ENCODE results near the gene NOP16. TPM values are rescaled to one million over a fixed set of nuclear protein-coding genes. Genes with fewer than 3 reads are reported as not detected.

The NOP16 gene
- polyA plus RNA-seq, 1 donor, result 27.6 TPM

DNA sequence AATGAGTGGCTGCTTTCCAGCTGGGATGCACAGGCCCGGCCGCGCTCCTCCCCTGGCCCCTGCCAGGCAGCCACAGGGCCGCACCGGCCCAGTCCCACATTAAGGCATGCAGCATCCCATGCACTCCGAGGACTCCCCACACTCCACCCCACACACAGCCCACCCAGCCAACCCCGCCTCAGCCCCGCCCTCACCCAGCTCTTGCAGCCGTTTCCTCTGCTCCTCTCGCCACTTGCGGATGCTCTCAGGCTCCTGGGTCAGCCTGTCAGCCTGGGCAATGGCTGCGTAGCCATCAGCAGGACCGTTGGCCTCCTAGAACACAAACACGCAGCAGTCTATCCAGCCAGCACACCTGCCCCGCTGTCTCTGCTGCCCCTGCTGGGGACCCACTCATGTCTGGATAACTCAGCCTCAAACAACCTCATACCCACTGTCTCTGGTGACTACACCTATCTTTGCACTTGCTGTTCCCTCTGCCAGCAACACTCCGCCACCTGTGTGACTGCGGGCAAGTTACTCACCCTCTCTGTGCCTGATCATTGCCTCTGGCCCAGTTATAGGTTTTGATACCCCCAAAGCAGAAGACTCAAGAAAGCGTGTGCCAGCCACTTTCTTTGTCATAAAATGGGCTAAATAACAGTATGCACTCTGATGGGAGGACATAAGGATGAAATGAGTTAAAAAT, 9.5 kb upstream of the NOP16 start:
- DNase-seq, result no peak

DNA sequence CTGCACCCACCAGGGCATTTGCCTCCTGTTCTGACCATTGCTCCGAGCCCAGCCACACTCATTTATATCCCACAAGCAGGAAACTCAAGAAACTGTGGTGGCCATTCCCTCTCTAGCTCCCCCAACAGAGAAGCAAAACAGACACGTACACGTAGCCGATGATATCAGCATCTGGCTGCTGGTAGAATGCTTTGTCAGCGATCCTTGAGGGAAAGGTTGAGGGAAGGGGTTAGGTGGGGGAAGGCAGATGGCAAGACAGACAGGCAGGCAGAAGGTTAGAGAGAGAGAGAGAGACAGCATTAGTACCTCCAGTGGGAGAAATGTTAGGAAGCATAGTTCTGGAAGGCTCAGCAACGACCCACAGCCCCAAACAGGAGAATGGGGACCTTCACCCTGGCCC, 7.9 kb upstream of the NOP16 start:
- Histone ChIP-seq H3K4me1 (ENCODE audit: control insufficient read depth, insufficient read depth, low read length) (peaks cover 11% of the 10 kb centered on the region), H3K4me3 (ENCODE audit: low read length) (no peak overlapping the region), H3K27me3 (ENCODE audit: control insufficient read depth, insufficient read depth, low read length) (no peaks in the 10 kb centered on the region), H3K9me3 (ENCODE audit: control insufficient read depth, low read depth, low read length) (no peaks in the 10 kb centered on the region), H3K36me3 (ENCODE audit: control insufficient read depth, insufficient read depth, low read length) (peaks cover 66% of the 10 kb centered on the region), H3K27ac (ENCODE audit: low read length) (no peak overlapping the region)
- no CpG with 5 or more reads among the region's 6 CpGs for WGBS (ENCODE audit: insufficient coverage, low lambda C conversion rate)
- DNase-seq, result no peak

More for the DNA sequence above, 9.5 kb upstream of the NOP16 start:
- H3K27me3 ChIP-seq (ENCODE audit: control insufficient read depth, insufficient read depth, low read length), result no peaks in the 10 kb centered on the region
- no peak overlapping the region for H3K27ac ChIP-seq (ENCODE audit: low read length)
- H3K9me3 ChIP-seq (ENCODE audit: control insufficient read depth, low read depth, low read length), result no peaks in the 10 kb centered on the region
- no CpG with 5 or more reads among the region's 18 CpGs for WGBS (ENCODE audit: insufficient coverage, low lambda C conversion rate)
- peaks cover 22% of the 10 kb centered on the region for H3K4me1 ChIP-seq (ENCODE audit: control insufficient read depth, insufficient read depth, low read length)
- peaks cover 51% of the 10 kb centered on the region for H3K36me3 ChIP-seq (ENCODE audit: control insufficient read depth, insufficient read depth, low read length)
- H3K4me3 ChIP-seq (ENCODE audit: low read length), result no peak overlapping the region

DNA sequence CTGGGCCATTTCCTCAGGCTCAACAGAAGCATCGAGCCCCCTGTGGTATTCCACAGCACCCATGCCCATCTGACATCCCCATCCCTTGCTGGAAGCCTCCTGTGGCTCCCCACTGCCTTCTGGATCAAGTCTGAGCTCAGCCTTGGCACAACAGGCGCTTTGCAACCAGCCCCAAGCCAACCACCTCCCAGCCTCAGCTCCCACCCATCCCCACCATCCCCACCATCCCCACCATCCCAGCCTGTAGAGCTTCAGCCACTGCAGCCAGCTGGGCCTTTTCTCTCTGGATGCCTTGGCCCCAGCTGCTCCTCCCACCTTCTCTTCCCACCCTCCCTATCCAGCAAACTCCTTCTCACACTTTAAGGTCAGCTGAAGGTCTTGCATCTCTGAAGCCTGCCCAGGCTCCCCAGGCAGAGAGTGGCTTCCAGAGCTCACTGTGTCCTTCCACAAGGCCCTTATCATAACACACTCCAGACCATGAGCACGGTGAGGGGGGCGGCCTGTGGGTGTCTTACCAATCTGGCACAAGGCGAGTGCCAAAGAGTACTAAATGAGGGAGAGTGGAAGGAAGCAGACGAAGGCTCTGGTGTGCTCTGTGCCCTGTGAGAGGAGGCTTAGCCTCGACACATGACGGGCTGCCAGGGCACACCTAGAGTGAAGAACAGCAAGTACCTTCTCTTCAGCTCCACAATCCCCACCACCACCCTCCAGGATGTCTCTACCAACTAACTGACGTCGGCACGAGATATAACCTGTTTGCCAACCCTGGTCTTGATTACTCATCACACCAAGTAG, 6.7 kb upstream of the NOP16 start:
- H3K27ac ChIP-seq (ENCODE audit: low read length), result no peak overlapping the region
- H3K9me3 ChIP-seq (ENCODE audit: control insufficient read depth, low read depth, low read length), result no peaks in the 10 kb centered on the region
- peaks cover 73% of the 10 kb centered on the region for H3K36me3 ChIP-seq (ENCODE audit: control insufficient read depth, insufficient read depth, low read length)
- H3K4me3 ChIP-seq (ENCODE audit: low read length), result no peak overlapping the region
- DNase-seq, result no peak
- H3K27me3 ChIP-seq (ENCODE audit: control insufficient read depth, insufficient read depth, low read length), result no peaks in the 10 kb centered on the region
- no peaks in the 10 kb centered on the region for H3K4me1 ChIP-seq (ENCODE audit: control insufficient read depth, insufficient read depth, low read length)
- WGBS (ENCODE audit: insufficient coverage, low lambda C conversion rate), result no CpG with 5 or more reads among the region's 11 CpGs

DNA sequence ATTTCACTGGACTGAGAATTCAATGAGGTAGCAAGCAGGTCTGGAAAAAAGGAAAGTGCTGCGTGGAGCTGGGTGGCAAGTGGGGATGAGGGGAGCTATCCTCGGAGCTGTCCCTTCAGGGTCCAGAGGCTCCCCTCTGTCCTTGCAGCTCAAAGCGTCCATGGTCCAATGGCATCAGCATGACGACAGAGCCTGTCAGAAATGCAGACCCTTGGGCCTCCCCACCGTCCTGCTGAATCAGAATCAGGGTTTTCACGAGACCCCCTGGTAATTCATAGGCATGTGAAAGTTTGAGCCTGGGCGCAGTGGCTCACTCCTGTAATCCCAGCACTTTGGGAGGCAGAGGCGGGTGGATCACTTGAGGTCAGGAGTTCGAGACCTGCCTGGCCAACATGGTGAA, 5.7 kb upstream of the NOP16 start:
- peaks cover 5% of the 10 kb centered on the region for H3K4me1 ChIP-seq (ENCODE audit: control insufficient read depth, insufficient read depth, low read length)
- no peaks in the 10 kb centered on the region for H3K9me3 ChIP-seq (ENCODE audit: control insufficient read depth, low read depth, low read length)
- no peaks in the 10 kb centered on the region for H3K27me3 ChIP-seq (ENCODE audit: control insufficient read depth, insufficient read depth, low read length)
- no CpG with 5 or more reads among the region's 9 CpGs for WGBS (ENCODE audit: insufficient coverage, low lambda C conversion rate)
- H3K36me3 ChIP-seq (ENCODE audit: control insufficient read depth, insufficient read depth, low read length), result peaks cover 71% of the 10 kb centered on the region
- H3K27ac ChIP-seq (ENCODE audit: low read length), result no peak overlapping the region
- no peak overlapping the region for H3K4me3 ChIP-seq (ENCODE audit: low read length)
- DNase-seq, result no peak

DNA sequence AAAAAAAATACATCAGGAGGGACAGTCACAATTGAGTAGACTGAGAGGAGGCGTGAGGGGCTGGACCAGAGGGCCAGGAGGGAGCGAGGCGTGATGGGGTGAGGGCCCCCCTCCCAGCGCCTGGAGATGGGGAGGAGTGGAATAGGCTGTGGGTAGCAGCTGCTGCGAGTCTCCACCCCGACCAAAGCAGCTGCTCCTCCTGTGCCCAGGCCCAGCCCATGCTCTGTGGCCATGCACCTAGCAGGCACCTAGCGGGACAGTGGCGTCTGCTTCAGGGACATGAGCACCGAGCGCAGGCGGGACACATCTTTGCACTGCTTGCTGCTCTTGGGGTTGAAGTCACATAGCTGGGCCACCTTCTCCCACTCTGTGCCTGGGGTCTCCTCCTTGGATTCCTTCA, 4.1 kb upstream of the NOP16 start:
- no peak for DNase-seq
- Histone ChIP-seq H3K4me1 (ENCODE audit: control insufficient read depth, insufficient read depth, low read length) (peaks cover 5% of the 10 kb centered on the region), H3K27me3 (ENCODE audit: control insufficient read depth, insufficient read depth, low read length) (no peaks in the 10 kb centered on the region), H3K9me3 (ENCODE audit: control insufficient read depth, low read depth, low read length) (no peaks in the 10 kb centered on the region), H3K4me3 (ENCODE audit: low read length) (no peak overlapping the region), H3K36me3 (ENCODE audit: control insufficient read depth, insufficient read depth, low read length) (peaks cover 62% of the 10 kb centered on the region), H3K27ac (ENCODE audit: low read length) (no peak overlapping the region)
- WGBS (ENCODE audit: insufficient coverage, low lambda C conversion rate), result no CpG with 5 or more reads among the region's 11 CpGs

DNA sequence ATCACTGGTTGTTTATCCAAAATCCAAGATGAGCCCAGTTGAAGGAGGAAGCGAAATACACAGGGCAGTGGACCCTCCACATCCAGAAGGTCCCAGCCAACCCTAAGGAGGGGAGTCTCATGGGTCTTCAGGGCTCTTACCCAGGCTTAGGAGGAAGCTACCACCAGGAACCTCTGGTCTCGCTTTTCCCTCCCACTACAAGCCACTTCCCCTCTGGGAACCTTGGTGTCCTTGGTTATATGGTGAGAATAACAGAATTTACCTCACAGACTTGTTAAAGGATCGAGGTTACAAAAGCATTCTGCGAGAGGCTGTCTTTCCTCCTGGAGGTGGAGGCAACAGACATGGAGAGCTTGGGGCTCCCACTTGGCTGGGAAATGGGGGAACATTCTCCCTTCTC, 3.6 kb upstream of the NOP16 start:
- H3K27me3 ChIP-seq (ENCODE audit: control insufficient read depth, insufficient read depth, low read length), result no peaks in the 10 kb centered on the region
- no CpG with 5 or more reads among the region's 4 CpGs for WGBS (ENCODE audit: insufficient coverage, low lambda C conversion rate)
- no peak for DNase-seq
- no peaks in the 10 kb centered on the region for H3K9me3 ChIP-seq (ENCODE audit: control insufficient read depth, low read depth, low read length)
- H3K27ac ChIP-seq (ENCODE audit: low read length), result no peak overlapping the region
- no peak overlapping the region for H3K4me3 ChIP-seq (ENCODE audit: low read length)
- peaks cover 58% of the 10 kb centered on the region for H3K36me3 ChIP-seq (ENCODE audit: control insufficient read depth, insufficient read depth, low read length)
- H3K4me1 ChIP-seq (ENCODE audit: control insufficient read depth, insufficient read depth, low read length), result peaks cover 5% of the 10 kb centered on the region

DNA sequence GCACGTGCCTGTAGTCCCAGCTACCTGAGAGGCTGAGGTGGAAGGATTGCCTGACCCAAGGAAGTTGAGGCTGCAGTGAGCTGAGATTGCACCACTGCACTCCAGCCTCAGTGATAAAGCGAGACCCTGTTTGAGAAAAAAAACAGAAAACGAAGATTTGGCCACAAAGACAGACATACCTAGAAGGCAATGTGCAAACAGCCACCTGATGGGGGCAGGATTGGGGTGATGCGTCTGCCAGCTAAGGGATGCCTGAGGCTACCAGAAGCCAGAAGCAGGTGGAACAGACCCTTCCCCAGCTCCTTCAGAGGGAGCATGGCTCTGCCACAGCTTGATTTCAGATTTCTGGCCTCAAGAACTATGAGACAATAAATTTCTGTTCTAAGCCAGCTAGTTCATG, 3.1 kb upstream of the NOP16 start:
- H3K36me3 ChIP-seq (ENCODE audit: control insufficient read depth, insufficient read depth, low read length), result peaks cover 57% of the 10 kb centered on the region
- WGBS (ENCODE audit: insufficient coverage, low lambda C conversion rate), result no CpG with 5 or more reads among the region's 4 CpGs

DNA sequence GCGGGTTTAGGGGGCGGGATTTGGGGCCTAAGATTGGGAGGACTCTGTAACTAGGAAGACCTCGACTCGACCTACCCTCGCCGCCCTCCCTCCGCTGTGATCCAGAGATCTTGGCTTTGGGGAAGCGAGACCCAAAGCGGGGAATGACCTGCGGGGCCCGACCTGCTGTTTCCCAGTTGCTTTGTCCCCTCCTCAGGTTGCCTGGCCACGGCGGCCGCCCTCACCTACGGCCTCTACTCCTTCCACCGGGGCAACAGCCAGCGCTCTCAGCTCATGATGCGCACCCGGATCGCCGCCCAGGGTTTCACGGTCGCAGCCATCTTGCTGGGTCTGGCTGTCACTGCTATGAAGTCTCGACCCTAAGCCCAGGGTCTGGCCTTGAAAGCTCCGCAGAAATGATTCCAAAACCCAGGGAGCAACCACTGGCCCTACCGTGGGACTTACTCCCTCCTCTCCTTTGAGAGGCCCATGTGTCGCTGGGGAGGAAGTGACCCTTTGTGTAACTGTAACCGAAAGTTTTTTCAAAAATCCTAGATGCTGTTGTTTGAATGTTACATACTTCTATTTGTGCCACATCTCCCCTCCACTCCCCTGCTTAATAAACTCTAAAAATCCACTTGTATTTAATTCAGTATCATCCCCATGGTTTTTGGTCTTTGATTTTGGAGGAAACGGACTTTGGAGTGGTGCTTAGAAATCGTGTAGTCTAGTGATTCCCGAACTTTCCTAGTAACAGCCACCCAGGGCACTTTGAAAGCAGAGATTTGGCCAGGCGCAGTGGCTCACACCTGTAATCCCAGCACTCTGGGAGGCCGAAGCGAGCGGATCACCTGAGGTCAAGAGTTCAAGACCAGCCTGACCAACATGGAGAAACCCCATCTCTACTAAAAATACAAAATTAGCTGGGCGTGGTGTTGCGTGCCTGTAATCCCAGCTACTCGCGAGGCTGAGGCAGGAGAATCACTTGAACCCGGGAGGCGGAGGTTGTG, 1.0 kb upstream of the NOP16 start:
- 20% methylated on average over 1 of the region's 41 CpGs for WGBS (ENCODE audit: insufficient coverage, low lambda C conversion rate)
- Histone ChIP-seq H3K27me3 (ENCODE audit: control insufficient read depth, insufficient read depth, low read length) (no peaks in the 10 kb centered on the region), H3K36me3 (ENCODE audit: control insufficient read depth, insufficient read depth, low read length) (peaks cover 57% of the 10 kb centered on the region), H3K4me1 (ENCODE audit: control insufficient read depth, insufficient read depth, low read length) (peaks cover 5% of the 10 kb centered on the region), H3K9me3 (ENCODE audit: control insufficient read depth, low read depth, low read length) (no peaks in the 10 kb centered on the region), H3K4me3 (ENCODE audit: low read length) (peak overlapping the region; percentile 61), H3K27ac (ENCODE audit: low read length) (peak overlapping the region; percentile 95)
- no peak for DNase-seq

More for the DNA sequence above, 3.1 kb upstream of the NOP16 start:
- H3K27me3 ChIP-seq (ENCODE audit: control insufficient read depth, insufficient read depth, low read length), result no peaks in the 10 kb centered on the region
- H3K4me3 ChIP-seq (ENCODE audit: low read length), result no peak overlapping the region
- no peak for DNase-seq
- H3K27ac ChIP-seq (ENCODE audit: low read length), result no peak overlapping the region
- no peaks in the 10 kb centered on the region for H3K9me3 ChIP-seq (ENCODE audit: control insufficient read depth, low read depth, low read length)
- peaks cover 5% of the 10 kb centered on the region for H3K4me1 ChIP-seq (ENCODE audit: control insufficient read depth, insufficient read depth, low read length)

DNA sequence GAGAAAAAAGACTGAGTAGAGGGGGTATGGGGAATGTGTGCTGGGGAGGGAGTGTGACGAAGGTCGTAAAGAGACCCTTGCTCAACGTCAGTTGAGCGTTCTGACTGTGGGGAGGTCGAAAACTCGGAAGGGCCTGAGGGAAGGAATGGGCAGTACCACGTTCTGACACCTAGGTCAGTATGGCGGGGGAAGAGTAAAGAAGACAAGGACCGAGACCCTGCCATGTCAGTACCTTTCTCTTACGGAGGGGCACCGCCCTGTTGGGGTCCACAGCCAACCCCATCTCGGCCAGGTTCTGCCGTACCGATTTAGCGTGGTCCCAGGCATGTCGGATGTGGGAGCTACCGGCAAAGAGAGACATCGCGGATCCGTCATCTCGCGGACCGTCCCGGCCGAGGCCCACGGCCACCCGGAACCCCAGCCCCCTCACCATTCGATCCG, 375 bp downstream of the NOP16 start:
- Histone ChIP-seq H3K36me3 (ENCODE audit: control insufficient read depth, insufficient read depth, low read length) (peaks cover 59% of the 10 kb centered on the region), H3K27ac (ENCODE audit: low read length) (peak overlapping the region; percentile 95), H3K4me1 (ENCODE audit: control insufficient read depth, insufficient read depth, low read length) (peaks cover 5% of the 10 kb centered on the region), H3K9me3 (ENCODE audit: control insufficient read depth, low read depth, low read length) (no peaks in the 10 kb centered on the region), H3K4me3 (ENCODE audit: low read length) (peak overlapping the region; percentile 61), H3K27me3 (ENCODE audit: control insufficient read depth, insufficient read depth, low read length) (no peaks in the 10 kb centered on the region)
- DNase-seq, result no peak
- WGBS (ENCODE audit: insufficient coverage, low lambda C conversion rate), result 0% methylated on average over 2 of the region's 29 CpGs

DNA sequence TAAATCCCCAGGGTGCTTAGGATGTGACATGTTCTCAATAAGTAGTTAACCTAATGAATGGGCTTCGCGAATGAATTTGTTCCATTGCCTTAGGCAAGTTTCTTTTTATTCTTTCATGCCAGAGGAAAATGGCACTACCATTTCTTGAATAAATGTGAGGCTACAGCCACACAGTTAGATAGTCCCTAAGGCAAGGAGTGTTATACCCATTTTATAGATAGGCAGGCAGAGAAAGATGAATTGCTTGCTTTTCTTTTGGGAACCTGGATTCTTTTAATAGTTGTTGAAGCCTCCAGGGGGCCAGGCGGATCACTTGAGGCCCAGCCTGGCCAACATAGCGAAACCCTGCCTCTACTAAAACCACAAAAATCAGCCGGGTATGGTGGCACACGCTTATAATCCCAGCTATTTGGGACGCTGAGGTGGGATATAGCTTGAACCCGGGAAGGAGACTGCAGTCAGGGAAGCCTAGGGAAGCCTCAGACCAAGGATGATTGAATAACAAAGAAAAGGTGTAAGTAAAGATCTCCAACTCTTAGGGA, 943 bp downstream of the NOP16 start:
- Histone ChIP-seq H3K4me1 (ENCODE audit: control insufficient read depth, insufficient read depth, low read length) (peaks cover 5% of the 10 kb centered on the region), H3K27ac (ENCODE audit: low read length) (no peak overlapping the region), H3K27me3 (ENCODE audit: control insufficient read depth, insufficient read depth, low read length) (no peaks in the 10 kb centered on the region), H3K4me3 (ENCODE audit: low read length) (peak overlapping the region; percentile 61), H3K36me3 (ENCODE audit: control insufficient read depth, insufficient read depth, low read length) (peaks cover 59% of the 10 kb centered on the region), H3K9me3 (ENCODE audit: control insufficient read depth, low read depth, low read length) (no peaks in the 10 kb centered on the region)
- 0% methylated on average over 4 of the region's 8 CpGs for WGBS (ENCODE audit: insufficient coverage, low lambda C conversion rate)
- no peak for DNase-seq

Measured in large intestine (tissue), 3 donors.